Endodermal cell (in vitro differentiated cells): ENCODE measurements around the gene AKAP13. TPM values are rescaled to one million over a fixed set of nuclear protein-coding genes. Genes with fewer than 3 reads are reported as not detected.

Experiments
- DNase-seq: peaks from one replicate; pipeline ENCODE4 v3.0.0-alpha.2; 2017
- H3K27ac ChIP-seq: 2 replicates; pipeline ENCODE4 v1.5.1; 2013; ENCODE audit warnings: mild to moderate bottlenecking, low read depth, low read length, moderate library complexity
- H3K27me3 ChIP-seq: 2 replicates; pipeline ENCODE4 v1.6.1; 2013; ENCODE audit warnings: mild to moderate bottlenecking, low read length, moderate library complexity; ENCODE audit not compliant: insufficient read depth, control insufficient read depth, poor library complexity, severe bottlenecking
- H3K36me3 ChIP-seq: 2 replicates; pipeline ENCODE4 v1.7.0; 2013; ENCODE audit warnings: mild to moderate bottlenecking, low read length, moderate library complexity; ENCODE audit not compliant: control insufficient read depth, insufficient read depth
- H3K4me1 ChIP-seq: one replicate; pipeline ENCODE4 v1.7.0; 2013; ENCODE audit warnings: low read length; ENCODE audit not compliant: control insufficient read depth, insufficient read depth
- H3K4me3 ChIP-seq: 2 replicates; pipeline ENCODE4 v1.5.1; 2013; ENCODE audit warnings: mild to moderate bottlenecking, low read length, moderate library complexity
- H3K9ac ChIP-seq: 2 replicates; pipeline ENCODE4 v1.6.1; 2013; ENCODE audit warnings: mild to moderate bottlenecking, low read length, moderate library complexity; ENCODE audit not compliant: poor library complexity, severe bottlenecking; ENCODE audit errors: extremely low read depth
- H3K9me3 ChIP-seq: 2 replicates; pipeline ENCODE4 v1.6.1; 2013; ENCODE audit warnings: mild to moderate bottlenecking, low read length, moderate library complexity; ENCODE audit not compliant: control insufficient read depth
- H3K27ac Mint-ChIP-seq: 2 replicates; pipeline ENCODE4 v1.8.0; 2020; ENCODE audit warnings: mixed read lengths
- H3K27me3 Mint-ChIP-seq: 2 replicates; pipeline ENCODE4 v1.8.0; 2021; ENCODE audit warnings: mild to moderate bottlenecking, mixed read lengths; ENCODE audit not compliant: insufficient read depth
- H3K36me3 Mint-ChIP-seq: 2 replicates; pipeline ENCODE4 v1.8.0; 2020; ENCODE audit warnings: low read depth, mixed read lengths
- H3K4me1 Mint-ChIP-seq: 2 replicates; pipeline ENCODE4 v1.8.0; 2020; ENCODE audit warnings: mixed read lengths
- H3K4me3 Mint-ChIP-seq: 2 replicates; pipeline ENCODE4 v1.8.0; 2020; ENCODE audit warnings: mild to moderate bottlenecking, moderate library complexity, mixed read lengths
- H3K9me3 Mint-ChIP-seq: 2 replicates; pipeline ENCODE4 v1.8.0; 2020; ENCODE audit warnings: mild to moderate bottlenecking, mixed read lengths
- WGBS, 2 experiments: methylation state at CpG; one replicate each; pipeline versions ENCODE4 v1.1.5 to v1.1.7; 2013; ENCODE audit warnings: missing lambda C conversion rate in 2 of 2, mixed read lengths in 1 of 2; ENCODE audit not compliant: insufficient coverage in 1 of 2, insufficient read length in 1 of 2; 5-methylcytosine and 5-hydroxymethylcytosine counted together
- total RNA-seq, 2 donors: library from RNA; stranded (reverse); fragmentation: NEBNext Ultra II Directional in 1 of 2; extraction: Animal tissue kit (Norgen Biotek cat#: 25700) in 1 of 2; gene quantifications; 2 replicates in 1 of 2; 3 replicates in 1 of 2; pipeline ENCODE4 v1.2.1, GENCODE V29; 2021
- TF ChIP-seq, protein P1 (sequence below): fragments of 200-600 bp; sonication (generic); conservative IDR thresholded peaks from 2 replicates; pipeline ENCODE4 v1.5.0; 2021; ENCODE audit warnings: antibody characterized with exemption, mild to moderate bottlenecking

The AKAP13 gene
- total RNA-seq, 2 donors from 2014 or later: 115 to 131 TPM

DNA sequence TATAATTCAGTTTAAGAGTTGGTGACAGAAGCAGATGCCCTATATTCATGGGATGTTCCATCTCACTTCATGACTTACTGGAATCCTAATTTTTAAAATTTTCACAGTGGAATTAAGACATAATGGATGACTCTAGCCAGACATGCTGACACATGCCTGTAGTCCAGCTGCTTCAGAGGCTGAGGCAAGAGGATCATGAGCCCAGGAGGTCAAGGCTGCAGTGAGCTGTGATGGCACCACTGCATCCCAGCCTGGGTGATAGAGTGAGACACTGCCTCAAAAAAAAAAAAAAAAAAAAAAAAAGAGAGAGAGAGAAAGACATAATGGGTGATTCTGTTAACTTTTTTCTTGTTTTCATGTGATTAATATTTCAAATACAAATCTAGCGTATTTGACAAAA, 290.8 kb downstream of the AKAP13 start:
- no peak overlapping the region for H3K27ac ChIP-seq
- no peak overlapping the region for H3K27ac Mint-ChIP-seq
- H3K9me3 ChIP-seq: no peaks in the 10 kb centered on the region

GRCh38 chr15:85672332-85673084, 292.1 kb downstream of the AKAP13 start:
- no peaks in the 10 kb centered on the region for H3K4me1 Mint-ChIP-seq
- no peaks in the 10 kb centered on the region for H3K9me3 Mint-ChIP-seq
- Histone ChIP-seq H3K36me3 (peaks cover 87% of the 10 kb centered on the region), H3K4me1 (no peaks in the 10 kb centered on the region), H3K9ac (no peak overlapping the region), H3K27ac (no peak overlapping the region), H3K9me3 (no peaks in the 10 kb centered on the region), H3K27me3 (no peaks in the 10 kb centered on the region), H3K4me3 (no peak overlapping the region)
- peaks cover 65% of the 10 kb centered on the region for H3K36me3 Mint-ChIP-seq
- no peaks in the 10 kb centered on the region for H3K27me3 Mint-ChIP-seq
- no peak for DNase-seq
- no peak overlapping the region for H3K4me3 Mint-ChIP-seq
- TF ChIP-seq, protein P1, sequence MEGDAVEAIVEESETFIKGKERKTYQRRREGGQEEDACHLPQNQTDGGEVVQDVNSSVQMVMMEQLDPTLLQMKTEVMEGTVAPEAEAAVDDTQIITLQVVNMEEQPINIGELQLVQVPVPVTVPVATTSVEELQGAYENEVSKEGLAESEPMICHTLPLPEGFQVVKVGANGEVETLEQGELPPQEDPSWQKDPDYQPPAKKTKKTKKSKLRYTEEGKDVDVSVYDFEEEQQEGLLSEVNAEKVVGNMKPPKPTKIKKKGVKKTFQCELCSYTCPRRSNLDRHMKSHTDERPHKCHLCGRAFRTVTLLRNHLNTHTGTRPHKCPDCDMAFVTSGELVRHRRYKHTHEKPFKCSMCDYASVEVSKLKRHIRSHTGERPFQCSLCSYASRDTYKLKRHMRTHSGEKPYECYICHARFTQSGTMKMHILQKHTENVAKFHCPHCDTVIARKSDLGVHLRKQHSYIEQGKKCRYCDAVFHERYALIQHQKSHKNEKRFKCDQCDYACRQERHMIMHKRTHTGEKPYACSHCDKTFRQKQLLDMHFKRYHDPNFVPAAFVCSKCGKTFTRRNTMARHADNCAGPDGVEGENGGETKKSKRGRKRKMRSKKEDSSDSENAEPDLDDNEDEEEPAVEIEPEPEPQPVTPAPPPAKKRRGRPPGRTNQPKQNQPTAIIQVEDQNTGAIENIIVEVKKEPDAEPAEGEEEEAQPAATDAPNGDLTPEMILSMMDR: no peak
- no peak overlapping the region for H3K27ac Mint-ChIP-seq
- WGBS, 2 experiments: 89% methylated on average over 1 of the region's 1 CpG; no CpG with 5 or more reads in 1 of the 2 experiments

More for the DNA sequence above, 290.8 kb downstream of the AKAP13 start:
- no peaks in the 10 kb centered on the region for H3K4me1 ChIP-seq
- no peak for DNase-seq
- no peaks in the 10 kb centered on the region for H3K27me3 Mint-ChIP-seq
- no peaks in the 10 kb centered on the region for H3K27me3 ChIP-seq
- H3K4me1 Mint-ChIP-seq: no peaks in the 10 kb centered on the region
- peaks cover 85% of the 10 kb centered on the region for H3K36me3 ChIP-seq
- peaks cover 64% of the 10 kb centered on the region for H3K36me3 Mint-ChIP-seq
- TF ChIP-seq, protein P1: no peak
- no peak overlapping the region for H3K4me3 Mint-ChIP-seq
- H3K9me3 Mint-ChIP-seq: no peaks in the 10 kb centered on the region
- 100% methylated on average over 1 of the region's 1 CpG for WGBS, 2 experiments
- no peak overlapping the region for H3K4me3 ChIP-seq
- no peak overlapping the region for H3K9ac ChIP-seq

DNA sequence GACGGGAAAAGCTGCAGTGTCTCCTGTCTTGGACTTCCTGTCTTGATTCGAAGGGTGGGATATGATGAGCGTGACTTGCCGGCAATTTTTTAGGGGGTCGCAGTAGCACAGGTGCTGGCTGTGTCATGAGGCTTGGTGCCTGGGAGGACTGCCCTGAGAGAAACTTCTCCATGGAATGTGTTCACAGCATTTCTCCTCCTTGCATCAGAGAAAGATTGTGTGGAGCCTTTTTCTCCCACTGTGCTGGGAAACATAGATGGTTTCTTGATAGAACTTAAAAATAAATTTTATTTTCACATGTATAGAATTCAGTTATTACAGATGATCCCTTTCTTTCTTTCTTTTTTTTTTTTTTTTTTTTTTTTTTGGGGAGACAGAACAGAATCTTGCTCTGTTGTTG, 292.9 kb downstream of the AKAP13 start:
- no peak for DNase-seq
- peak overlapping the region; percentile 31 for H3K27ac Mint-ChIP-seq
- Histone ChIP-seq H3K9ac (no peak overlapping the region), H3K27me3 (no peaks in the 10 kb centered on the region), H3K4me1 (no peaks in the 10 kb centered on the region), H3K9me3 (no peaks in the 10 kb centered on the region), H3K27ac (no peak overlapping the region), H3K4me3 (no peak overlapping the region), H3K36me3 (peaks cover 86% of the 10 kb centered on the region)
- H3K9me3 Mint-ChIP-seq: no peaks in the 10 kb centered on the region
- TF ChIP-seq, protein P1: no peak
- H3K27me3 Mint-ChIP-seq: no peaks in the 10 kb centered on the region
- 95 to 100% methylated on average over 3 to 5 of the region's 5 CpGs for WGBS, 2 experiments
- H3K4me3 Mint-ChIP-seq: no peak overlapping the region
- H3K4me1 Mint-ChIP-seq: no peaks in the 10 kb centered on the region
- H3K36me3 Mint-ChIP-seq: peaks cover 60% of the 10 kb centered on the region
